ENCODE results near the gene MGAT4D. TPM values are rescaled to one million over a fixed set of nuclear protein-coding genes. Genes with fewer than 3 reads are reported as not detected.
"Not testable (repeated sequence)": the region's sequence is repeated elsewhere in the genome, so short reads cannot be mapped to it uniquely, and the experiment has no call there.

The MGAT4D gene
- total and polyA plus RNA-seq, 2 experiments from 2014 or later, result not detected

GRCh38 chr4:140523370-140523856, 25.3 kb upstream of the MGAT4D start (continued):
- TF ChIP-seq, protein P1, sequence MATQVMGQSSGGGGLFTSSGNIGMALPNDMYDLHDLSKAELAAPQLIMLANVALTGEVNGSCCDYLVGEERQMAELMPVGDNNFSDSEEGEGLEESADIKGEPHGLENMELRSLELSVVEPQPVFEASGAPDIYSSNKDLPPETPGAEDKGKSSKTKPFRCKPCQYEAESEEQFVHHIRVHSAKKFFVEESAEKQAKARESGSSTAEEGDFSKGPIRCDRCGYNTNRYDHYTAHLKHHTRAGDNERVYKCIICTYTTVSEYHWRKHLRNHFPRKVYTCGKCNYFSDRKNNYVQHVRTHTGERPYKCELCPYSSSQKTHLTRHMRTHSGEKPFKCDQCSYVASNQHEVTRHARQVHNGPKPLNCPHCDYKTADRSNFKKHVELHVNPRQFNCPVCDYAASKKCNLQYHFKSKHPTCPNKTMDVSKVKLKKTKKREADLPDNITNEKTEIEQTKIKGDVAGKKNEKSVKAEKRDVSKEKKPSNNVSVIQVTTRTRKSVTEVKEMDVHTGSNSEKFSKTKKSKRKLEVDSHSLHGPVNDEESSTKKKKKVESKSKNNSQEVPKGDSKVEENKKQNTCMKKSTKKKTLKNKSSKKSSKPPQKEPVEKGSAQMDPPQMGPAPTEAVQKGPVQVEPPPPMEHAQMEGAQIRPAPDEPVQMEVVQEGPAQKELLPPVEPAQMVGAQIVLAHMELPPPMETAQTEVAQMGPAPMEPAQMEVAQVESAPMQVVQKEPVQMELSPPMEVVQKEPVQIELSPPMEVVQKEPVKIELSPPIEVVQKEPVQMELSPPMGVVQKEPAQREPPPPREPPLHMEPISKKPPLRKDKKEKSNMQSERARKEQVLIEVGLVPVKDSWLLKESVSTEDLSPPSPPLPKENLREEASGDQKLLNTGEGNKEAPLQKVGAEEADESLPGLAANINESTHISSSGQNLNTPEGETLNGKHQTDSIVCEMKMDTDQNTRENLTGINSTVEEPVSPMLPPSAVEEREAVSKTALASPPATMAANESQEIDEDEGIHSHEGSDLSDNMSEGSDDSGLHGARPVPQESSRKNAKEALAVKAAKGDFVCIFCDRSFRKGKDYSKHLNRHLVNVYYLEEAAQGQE (IDR thresholded peaks at IDR 0.05; ENCODE audit: unreplicated experiment), result no peak
- TF ChIP-seq CREB1 (CRISPR knock-in tag; IDR thresholded peaks at IDR 0.05; ENCODE audit: low read depth) (no peak), NANOG (IDR thresholded peaks at IDR 0.05; ENCODE audit: borderline replicate concordance) (no peak)
- TF ChIP-seq, protein P2, sequence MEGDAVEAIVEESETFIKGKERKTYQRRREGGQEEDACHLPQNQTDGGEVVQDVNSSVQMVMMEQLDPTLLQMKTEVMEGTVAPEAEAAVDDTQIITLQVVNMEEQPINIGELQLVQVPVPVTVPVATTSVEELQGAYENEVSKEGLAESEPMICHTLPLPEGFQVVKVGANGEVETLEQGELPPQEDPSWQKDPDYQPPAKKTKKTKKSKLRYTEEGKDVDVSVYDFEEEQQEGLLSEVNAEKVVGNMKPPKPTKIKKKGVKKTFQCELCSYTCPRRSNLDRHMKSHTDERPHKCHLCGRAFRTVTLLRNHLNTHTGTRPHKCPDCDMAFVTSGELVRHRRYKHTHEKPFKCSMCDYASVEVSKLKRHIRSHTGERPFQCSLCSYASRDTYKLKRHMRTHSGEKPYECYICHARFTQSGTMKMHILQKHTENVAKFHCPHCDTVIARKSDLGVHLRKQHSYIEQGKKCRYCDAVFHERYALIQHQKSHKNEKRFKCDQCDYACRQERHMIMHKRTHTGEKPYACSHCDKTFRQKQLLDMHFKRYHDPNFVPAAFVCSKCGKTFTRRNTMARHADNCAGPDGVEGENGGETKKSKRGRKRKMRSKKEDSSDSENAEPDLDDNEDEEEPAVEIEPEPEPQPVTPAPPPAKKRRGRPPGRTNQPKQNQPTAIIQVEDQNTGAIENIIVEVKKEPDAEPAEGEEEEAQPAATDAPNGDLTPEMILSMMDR (conservative IDR thresholded peaks at IDR 0.05; ENCODE audit: low read depth in 2 of 2), result no peak

DNA sequence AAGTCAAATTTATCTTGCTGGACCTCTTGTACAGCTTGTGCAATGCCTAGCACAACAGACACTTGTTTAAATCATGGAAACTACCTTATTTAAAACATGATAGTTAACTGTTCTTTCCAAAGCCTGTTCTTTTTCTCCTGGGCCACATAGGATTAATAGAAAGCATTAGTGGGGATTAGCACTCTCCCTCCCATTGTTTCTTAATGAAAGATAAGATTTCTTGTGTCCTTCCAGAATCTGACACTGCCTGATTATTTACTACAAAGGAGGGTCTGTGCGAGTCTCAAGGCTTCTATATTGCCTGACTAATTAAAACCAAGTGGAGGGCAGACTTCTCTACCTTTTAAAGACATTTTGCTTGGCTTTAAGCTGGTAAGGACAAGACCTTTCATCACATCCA, 17.3 kb upstream of the MGAT4D start:
- no peak overlapping the region for H3K4me2 ChIP-seq
- Mint-ChIP-seq H3K27me3 (ENCODE audit: insufficient read depth, low read depth, poor library complexity) (no peaks in the 10 kb centered on the region), H3K9me3 (no peaks in the 10 kb centered on the region; the same call in 2 of the 3 replicates), H3K36me3 (ENCODE audit: low read depth) (no peaks in the 10 kb centered on the region), H3K4me1 (peaks cover 7% of the 10 kb centered on the region), H3K4me3 (no peak overlapping the region), H3K27ac (no peak overlapping the region)
- no peaks in the 10 kb centered on the region; the same call in 1 of the 2 replicates for H3K9me2 ChIP-seq (ENCODE audit: insufficient read depth)
- no peak for ATAC-seq
- no peak overlapping the region; the same call in 1 of the 2 replicates for H2AFZ ChIP-seq
- DNase-seq (ENCODE audit: low spot score), result no peak
- no peaks in the 10 kb centered on the region for H3K36me3 ChIP-seq (ENCODE audit: insufficient read depth)
- no peaks in the 10 kb centered on the region for H3K4me1 ChIP-seq (ENCODE audit: insufficient read depth)
- no peaks in the 10 kb centered on the region for H3K27me3 ChIP-seq (ENCODE audit: insufficient read depth)
- TF ChIP-seq, protein P3, sequence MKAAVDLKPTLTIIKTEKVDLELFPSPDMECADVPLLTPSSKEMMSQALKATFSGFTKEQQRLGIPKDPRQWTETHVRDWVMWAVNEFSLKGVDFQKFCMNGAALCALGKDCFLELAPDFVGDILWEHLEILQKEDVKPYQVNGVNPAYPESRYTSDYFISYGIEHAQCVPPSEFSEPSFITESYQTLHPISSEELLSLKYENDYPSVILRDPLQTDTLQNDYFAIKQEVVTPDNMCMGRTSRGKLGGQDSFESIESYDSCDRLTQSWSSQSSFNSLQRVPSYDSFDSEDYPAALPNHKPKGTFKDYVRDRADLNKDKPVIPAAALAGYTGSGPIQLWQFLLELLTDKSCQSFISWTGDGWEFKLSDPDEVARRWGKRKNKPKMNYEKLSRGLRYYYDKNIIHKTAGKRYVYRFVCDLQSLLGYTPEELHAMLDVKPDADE (IDR thresholded peaks at IDR 0.05), result no peak
- H3K79me2 ChIP-seq (replicated peaks; ENCODE audit: insufficient read depth), result no peaks in the 10 kb centered on the region
- no peaks in the 10 kb centered on the region for H4K20me1 ChIP-seq (replicated peaks; ENCODE audit: insufficient read depth)
- H3K27ac ChIP-seq (ENCODE audit: low read depth), result no peak overlapping the region
- no peaks in the 10 kb centered on the region for H3F3A ChIP-seq (replicated peaks; ENCODE audit: low read depth)
- H3K4me3 ChIP-seq, result no peak overlapping the region

DNA sequence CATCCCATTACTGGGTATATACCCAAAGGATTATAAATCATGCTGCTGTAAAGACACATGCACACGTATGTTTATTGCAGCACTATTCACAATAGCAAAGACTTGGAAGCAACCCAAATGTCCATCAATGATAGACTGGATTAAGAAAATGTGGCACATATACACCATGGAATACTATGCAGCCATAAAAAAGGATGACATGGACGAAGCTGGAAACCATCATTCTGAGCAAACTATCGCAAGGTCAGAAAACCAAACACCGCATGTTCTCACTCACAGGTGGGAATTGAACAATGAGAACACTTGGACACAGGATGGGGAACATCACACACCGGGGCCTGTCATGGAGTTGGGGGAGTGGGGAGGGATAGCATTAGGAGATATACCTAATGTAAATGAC, 15.7 kb upstream of the MGAT4D start:
- not testable (repeated sequence) for DNase-seq (ENCODE audit: low spot score); H3K27ac ChIP-seq (ENCODE audit: low read depth); H3K9me2 ChIP-seq (ENCODE audit: insufficient read depth); H3K36me3 Mint-ChIP-seq (ENCODE audit: low read depth); H3K79me2 ChIP-seq (replicated peaks; ENCODE audit: insufficient read depth); H3K27ac Mint-ChIP-seq; H3K4me2 ChIP-seq; H2AFZ ChIP-seq; H3F3A ChIP-seq (replicated peaks; ENCODE audit: low read depth); H4K20me1 ChIP-seq (replicated peaks; ENCODE audit: insufficient read depth); H3K27me3 ChIP-seq (ENCODE audit: insufficient read depth); ATAC-seq; H3K36me3 ChIP-seq (ENCODE audit: insufficient read depth); H3K9me3 Mint-ChIP-seq; H3K4me1 Mint-ChIP-seq; H3K27me3 Mint-ChIP-seq (ENCODE audit: insufficient read depth, low read depth, poor library complexity); H3K4me1 ChIP-seq (ENCODE audit: insufficient read depth); H3K4me3 ChIP-seq; H3K4me3 Mint-ChIP-seq

All from GM23338 (cell line).